HepG2 (cell line): ENCODE data around the gene NXT1. TPM values are rescaled to one million over a fixed set of nuclear protein-coding genes. Genes with fewer than 3 reads are reported as not detected.

Experiments used
- AHR ChIP-seq: IDR thresholded peaks from 2 replicates; pipeline ENCODE4 v1.6.1; 2018; ENCODE audit warnings: missing genetic modification reagents, missing compliant biosample characterization
- ELF1 ChIP-seq: sonication (generic); formaldehyde crosslinking; IDR thresholded peaks from 2 replicates; pipeline ENCODE4 v1.4.0; 2020; ENCODE audit warnings: missing genetic modification reagents
- GLMP ChIP-seq: sonication (generic); formaldehyde crosslinking; IDR thresholded peaks from 2 replicates; pipeline ENCODE4 v1.9.0; 2021; ENCODE audit warnings: missing genetic modification reagents, mild to moderate bottlenecking, borderline replicate concordance
- JUNB ChIP-seq: sonication (generic); formaldehyde crosslinking; IDR thresholded peaks from 2 replicates; pipeline ENCODE4 v1.8.0; 2022; ENCODE audit warnings: missing genetic modification reagents, mild to moderate bottlenecking, borderline replicate concordance
- KMT2A ChIP-seq: sonication (generic); formaldehyde crosslinking; IDR thresholded peaks from 2 replicates; pipeline ENCODE4 v1.4.0; 2020; ENCODE audit warnings: missing genetic modification reagents
- MLX ChIP-seq: IDR thresholded peaks from 2 replicates; pipeline ENCODE4 v1.6.1; 2016
- PAXIP1 ChIP-seq: sonication (generic); formaldehyde crosslinking; conservative IDR thresholded peaks from 2 replicates; pipeline ENCODE4 v1.4.0; 2020; ENCODE audit warnings: mild to moderate bottlenecking, missing genetic modification reagents, moderate library complexity
- SAFB2 ChIP-seq: sonication (generic); formaldehyde crosslinking; IDR thresholded peaks from 2 replicates; pipeline ENCODE4 v1.5.1; 2020; ENCODE audit warnings: missing genetic modification reagents, low read depth, mild to moderate bottlenecking, borderline replicate concordance
- THAP7 ChIP-seq: sonication (generic); formaldehyde crosslinking; IDR thresholded peaks from 2 replicates; pipeline ENCODE4 v1.8.1; 2023; ENCODE audit warnings: mild to moderate bottlenecking, missing genetic modification reagents
- ZIK1 ChIP-seq: sonication (generic); formaldehyde crosslinking; IDR thresholded peaks from 2 replicates; pipeline ENCODE4 v1.5.0; 2020; ENCODE audit warnings: mild to moderate bottlenecking, low read depth, missing genetic modification reagents, borderline replicate concordance
- ZNF552 ChIP-seq: sonication (generic); formaldehyde crosslinking; IDR thresholded peaks from 2 replicates; pipeline ENCODE4 v1.9.0; 2022; ENCODE audit warnings: missing genetic modification reagents, mild to moderate bottlenecking, borderline replicate concordance
- ZNF605 ChIP-seq: sonication (generic); formaldehyde crosslinking; IDR thresholded peaks from 2 replicates; pipeline ENCODE4 v1.8.0; 2022; ENCODE audit warnings: mild to moderate bottlenecking, missing genetic modification reagents
- ZNF710 ChIP-seq: sonication (generic); formaldehyde crosslinking; IDR thresholded peaks from 2 replicates; pipeline ENCODE4 v1.5.0; 2020; ENCODE audit warnings: mild to moderate bottlenecking, missing genetic modification reagents, borderline replicate concordance
- ZNF792 ChIP-seq: IDR thresholded peaks from 2 replicates; pipeline ENCODE4 v1.6.1; 2016
- ZSCAN12 ChIP-seq: sonication (generic); formaldehyde crosslinking; IDR thresholded peaks from 2 replicates; pipeline ENCODE4 v1.9.0; 2021; ENCODE audit warnings: mild to moderate bottlenecking, missing genetic modification reagents
- polyA plus RNA-seq, 8 experiments: library from polyadenylated mRNA; depleted of rRNA in 3 of 8; stranded (reverse) in 7 of 8; unstranded in 1 of 8; fragments of >200 nt; fragmentation: Illumina TruSeq in 4 of 8; extraction: Trizol in 4 of 8; gene quantifications; 2 replicates each; pipeline versions ENCODE4 v1.2.1 to v1.2.3, GENCODE V29; 2011 to 2016; ENCODE audit warnings: low read depth in 4 of 8, missing spikeins in 1 of 8, mixed read lengths in 1 of 8; ENCODE audit not compliant: insufficient read depth in 1 of 8
- total RNA-seq, 5 experiments: library from RNA; depleted of rRNA; stranded (reverse); fragments of >200 nt; fragmentation: Illumina TruSeq; extraction: Trizol; gene quantifications; 2 replicates each; pipeline ENCODE4 v1.2.3, GENCODE V29; 2016; ENCODE audit warnings: low read depth in 1 of 5

The NXT1 gene
- total and polyA plus RNA-seq, 2 of the 13 experiments (the other 11 are each of a cell fraction or from before 2014, with no cell fraction given): 35.6 to 65.9 TPM

- no peak for TF ChIP-seq PAXIP1
- TF ChIP-seq SAFB2 (CRISPR knock-in tag): no peak
- TF ChIP-seq KMT2A (CRISPR knock-in tag): no peak
- TF ChIP-seq MLX (CRISPR knock-in tag): no peak
- TF ChIP-seq AHR (CRISPR knock-in tag): no peak
- no peak for TF ChIP-seq THAP7 (CRISPR knock-in tag)
- TF ChIP-seq ZNF792 (CRISPR knock-in tag): no peak
- no peak for TF ChIP-seq JUNB (CRISPR knock-in tag)
- TF ChIP-seq GLMP (CRISPR knock-in tag): no peak
- TF ChIP-seq ZNF605 (CRISPR knock-in tag): no peak
- TF ChIP-seq ZSCAN12 (CRISPR knock-in tag): no peak
- no peak for TF ChIP-seq ZNF552 (CRISPR knock-in tag)
- no peak for TF ChIP-seq ZNF710 (CRISPR knock-in tag)
- no peak for TF ChIP-seq ELF1 (CRISPR knock-in tag)
- TF ChIP-seq ZIK1: no peak
Measured at GRCh38 chr20:23302386-23302785, 48.2 kb upstream of the NXT1 start (continued).
